Smooth muscle cell of the coronary artery (primary cell): ENCODE results near the gene C11orf68. TPM values are rescaled to one million over a fixed set of nuclear protein-coding genes. Genes with fewer than 3 reads are reported as not detected.

ENCODE experiments used
- total RNA-seq: library from RNA; depleted of rRNA; stranded (reverse); fragments of >200 nt; gene quantifications from 2 replicates; pipeline ENCODE4 v1.2.3, GENCODE V29; 2014; ENCODE audit warnings: low replicate concordance

The C11orf68 gene
- total RNA-seq: 14.7 and 15.8 TPM in 2 replicates

DNA sequence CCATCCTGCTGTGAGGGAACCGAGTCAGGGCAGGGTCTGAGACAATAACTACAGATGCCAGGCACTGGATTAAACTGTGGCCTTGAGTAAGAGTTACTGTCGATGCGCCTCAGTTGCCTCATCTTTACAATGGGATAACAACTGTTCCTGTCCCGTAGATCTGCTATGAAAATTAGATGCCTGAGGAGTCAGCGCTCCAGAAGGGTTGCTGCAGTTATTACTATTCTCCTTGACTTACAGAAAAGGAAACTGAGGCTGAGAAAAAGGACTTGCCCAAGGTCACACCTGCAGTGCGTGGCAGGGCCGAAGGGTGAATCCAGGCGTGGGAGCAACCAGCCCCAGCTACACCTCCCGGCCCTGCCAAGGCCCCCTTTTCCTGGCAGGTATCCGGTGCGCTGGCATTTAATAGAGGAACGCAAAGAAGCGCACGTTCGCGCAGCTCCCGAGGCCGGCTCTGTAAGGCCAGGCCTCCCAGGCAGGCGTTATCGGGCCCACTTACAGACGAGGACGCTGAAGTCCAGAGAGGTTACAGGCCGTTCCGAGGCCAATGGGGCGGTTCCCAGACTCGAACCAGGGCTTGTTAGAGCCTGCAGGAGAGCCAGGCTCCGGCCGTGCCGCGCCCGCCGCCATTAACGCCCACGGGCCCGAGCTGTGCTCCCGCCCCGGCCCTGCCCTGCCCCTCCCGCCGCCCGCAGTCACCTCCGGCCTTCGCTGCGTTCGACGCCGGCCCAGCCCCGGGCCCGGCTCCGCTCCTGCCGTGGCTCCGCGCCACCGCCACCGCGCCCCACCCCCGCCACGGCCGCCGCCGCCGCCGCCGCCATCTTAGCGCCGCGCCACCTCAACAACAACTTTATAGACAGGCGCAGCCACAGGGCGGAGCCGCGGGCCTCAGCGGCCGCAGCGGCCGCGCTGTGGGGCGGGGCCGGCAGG is at the start of gene C11orf68:
C11orf68 (minus strand) TSS at position 852 of the 930 bp plus-strand sequence; CDS start at position 821, 31 bp downstream.

DNA sequence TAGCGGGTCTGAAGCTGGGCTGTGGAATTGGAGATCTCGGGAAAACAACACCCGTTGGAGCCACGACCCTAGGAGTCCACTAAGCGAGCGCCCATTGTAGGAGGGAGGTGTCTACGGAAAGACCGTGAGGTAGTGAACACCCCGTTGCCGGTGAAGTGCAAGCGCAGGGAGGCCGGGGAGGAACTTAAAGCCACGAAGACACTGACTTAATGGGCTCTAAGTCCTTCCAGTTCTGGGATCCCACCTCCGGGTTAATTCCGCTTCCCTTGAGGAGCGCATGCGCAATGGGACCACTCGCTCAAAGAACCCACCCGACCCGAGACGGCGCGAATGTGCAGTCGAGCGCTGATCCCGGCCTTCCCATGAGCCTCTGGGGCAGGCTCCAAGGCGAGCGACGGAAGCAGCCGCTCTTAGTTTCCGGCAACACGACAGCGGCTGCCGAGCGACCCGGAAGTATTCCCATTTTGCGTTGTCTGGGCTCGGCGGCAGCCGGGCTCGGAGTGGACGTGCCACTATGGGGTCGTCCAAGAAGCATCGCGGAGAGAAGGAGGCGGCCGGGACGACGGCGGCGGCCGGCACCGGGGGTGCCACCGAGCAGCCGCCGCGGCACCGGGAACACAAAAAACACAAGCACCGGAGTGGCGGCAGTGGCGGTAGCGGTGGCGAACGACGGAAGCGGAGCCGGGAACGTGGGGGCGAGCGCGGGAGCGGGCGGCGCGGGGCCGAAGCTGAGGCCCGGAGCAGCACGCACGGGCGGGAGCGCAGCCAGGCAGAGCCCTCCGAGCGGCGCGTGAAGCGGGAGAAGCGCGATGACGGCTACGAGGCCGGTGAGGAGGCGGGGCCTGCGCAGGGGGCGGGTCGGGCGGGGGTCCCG is 42.6 kb upstream of the C11orf68 start, which contains the start of gene SART1:
SART1 (plus strand) TSS at position 468 of the 874 bp plus-strand sequence; CDS start at position 515, 47 bp downstream.

DNA sequence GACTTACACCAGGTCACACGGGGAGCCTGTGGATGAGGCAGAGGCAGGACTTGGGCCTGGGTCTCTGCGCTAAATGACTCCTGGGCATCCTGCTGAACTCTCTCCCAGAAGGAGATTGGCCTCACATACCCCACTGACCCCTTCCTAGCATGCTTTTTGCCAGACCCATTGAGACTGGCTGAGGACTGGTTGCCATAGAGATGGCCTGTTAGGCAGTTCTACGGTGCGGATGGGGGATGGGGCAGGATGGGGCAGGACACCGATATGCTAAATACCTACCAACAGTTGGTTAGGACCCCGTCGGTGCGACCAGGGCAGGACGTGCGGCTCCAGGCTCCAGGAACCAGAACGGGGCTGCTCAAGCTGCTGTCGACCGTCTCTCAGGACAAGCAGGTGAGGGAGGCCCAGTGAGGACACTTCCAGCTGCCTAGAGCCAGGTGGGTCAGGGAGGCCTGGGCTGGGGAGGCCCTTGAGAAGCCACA is 26.6 kb upstream of the C11orf68 start, which contains the start of gene TSGA10IP:
TSGA10IP (plus strand) TSS at position 51 of the 482 bp plus-strand sequence; CDS start at position 247, 196 bp downstream.

DNA sequence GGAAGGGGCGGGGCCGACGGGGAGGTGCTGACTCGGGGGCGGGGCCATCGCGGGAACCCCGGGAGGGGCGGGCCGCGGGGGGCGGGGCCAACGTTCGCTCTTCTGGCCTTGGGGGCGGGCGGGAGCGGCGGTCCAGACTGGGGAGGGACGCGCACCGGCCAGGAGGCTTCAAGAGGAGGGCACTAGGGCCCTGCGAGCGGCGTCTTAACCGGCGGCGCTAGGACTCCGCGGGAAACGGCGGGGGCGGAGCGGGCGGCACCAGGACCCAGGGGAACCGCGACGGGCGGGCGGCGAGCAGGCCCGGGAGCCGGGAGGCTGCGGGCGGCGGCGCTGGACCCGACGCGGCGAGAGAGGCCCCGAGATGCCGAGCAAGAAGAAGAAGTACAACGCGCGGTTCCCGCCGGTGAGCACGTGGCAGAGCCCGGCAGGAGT is 295 bp upstream of the C11orf68 start, which contains the start of gene DRAP1:
DRAP1 (plus strand) TSS at position 286 of the 432 bp plus-strand sequence; CDS start at position 362, 76 bp downstream.

DNA sequence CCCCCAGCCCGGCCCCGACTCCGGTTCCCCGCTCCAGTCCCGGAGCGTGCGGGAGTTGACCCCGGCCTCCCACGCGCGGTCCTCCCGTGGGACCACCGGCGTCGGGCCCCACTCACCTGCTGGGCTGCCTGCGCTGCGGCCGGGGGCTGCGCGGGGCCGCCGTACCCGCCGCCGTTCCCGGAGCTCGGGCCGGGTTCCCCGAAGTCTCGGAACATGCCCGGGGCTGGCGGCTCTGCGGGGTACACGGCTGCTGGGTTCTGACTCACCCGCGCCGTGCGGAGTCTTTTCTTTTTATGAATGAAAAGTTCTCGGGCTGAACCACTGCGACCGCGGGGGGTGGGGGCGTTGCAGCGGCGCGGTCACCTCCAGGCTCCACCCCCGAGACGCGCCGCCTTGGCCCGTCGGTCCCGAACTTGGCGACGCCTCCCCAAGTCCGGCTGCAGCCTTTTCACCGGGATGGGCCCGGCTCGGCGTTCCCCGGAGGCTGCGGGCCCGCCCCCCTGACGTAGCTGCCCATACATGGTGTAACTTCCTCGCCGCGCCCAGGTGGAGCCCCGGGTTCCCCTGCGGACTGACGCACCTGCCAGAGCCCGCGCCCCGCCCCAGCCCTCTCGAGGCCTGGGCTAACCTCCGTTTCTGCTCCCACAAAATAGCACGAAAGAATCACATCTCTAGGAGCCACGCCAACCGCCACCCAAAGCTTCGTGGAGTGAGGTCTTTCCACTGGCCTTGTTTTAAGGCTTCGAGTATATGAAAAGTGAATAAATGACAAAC is 18.6 kb downstream of the C11orf68 start, which contains the start of gene FOSL1:
FOSL1 (minus strand) TSS at position 264 of the 774 bp plus-strand sequence; CDS start at position 215, 49 bp downstream.

DNA sequence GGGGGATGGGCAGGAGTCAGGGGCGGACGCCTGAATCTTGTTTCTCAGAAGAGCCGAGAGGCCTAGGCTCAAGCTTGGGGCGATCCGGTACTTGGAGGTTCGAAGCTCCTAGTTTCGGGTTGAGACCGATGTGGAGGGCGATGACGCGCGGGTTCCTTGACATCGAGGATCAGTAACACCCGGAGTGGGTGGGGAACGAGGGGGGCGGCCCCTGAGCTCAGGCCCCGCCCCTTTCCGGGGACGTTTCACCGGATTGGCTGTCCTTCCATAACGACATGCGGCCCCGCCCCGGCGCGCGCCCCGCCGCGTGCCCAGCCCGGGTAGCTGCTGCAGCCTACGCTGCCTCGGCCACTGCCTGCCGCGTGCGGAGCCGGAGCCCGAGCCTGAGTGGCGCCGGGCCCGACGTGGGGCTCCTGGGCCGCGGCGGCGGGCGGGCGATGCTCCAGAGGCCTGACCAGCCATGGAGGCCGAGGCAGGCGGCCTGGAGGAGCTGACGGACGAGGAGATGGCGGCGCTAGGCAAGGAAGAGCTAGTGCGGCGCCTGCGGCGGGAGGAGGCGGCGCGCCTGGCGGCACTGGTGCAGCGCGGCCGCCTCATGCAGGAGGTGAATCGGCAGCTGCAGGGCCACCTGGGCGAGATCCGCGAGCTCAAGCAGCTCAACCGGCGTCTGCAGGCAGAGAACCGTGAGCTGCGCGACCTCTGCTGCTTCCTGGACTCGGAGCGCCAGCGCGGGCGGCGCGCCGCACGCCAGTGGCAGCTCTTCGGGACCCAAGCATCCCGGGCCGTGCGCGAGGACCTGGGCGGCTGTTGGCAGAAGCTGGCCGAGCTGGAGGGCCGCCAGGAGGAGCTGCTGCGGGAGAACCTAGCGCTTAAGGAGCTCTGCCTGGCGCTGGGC is 28.3 kb downstream of the C11orf68 start, which contains the start of gene CCDC85B:
CCDC85B (plus strand) TSS at position 350 of the 895 bp plus-strand sequence; CDS start at position 461, 111 bp downstream.

DNA sequence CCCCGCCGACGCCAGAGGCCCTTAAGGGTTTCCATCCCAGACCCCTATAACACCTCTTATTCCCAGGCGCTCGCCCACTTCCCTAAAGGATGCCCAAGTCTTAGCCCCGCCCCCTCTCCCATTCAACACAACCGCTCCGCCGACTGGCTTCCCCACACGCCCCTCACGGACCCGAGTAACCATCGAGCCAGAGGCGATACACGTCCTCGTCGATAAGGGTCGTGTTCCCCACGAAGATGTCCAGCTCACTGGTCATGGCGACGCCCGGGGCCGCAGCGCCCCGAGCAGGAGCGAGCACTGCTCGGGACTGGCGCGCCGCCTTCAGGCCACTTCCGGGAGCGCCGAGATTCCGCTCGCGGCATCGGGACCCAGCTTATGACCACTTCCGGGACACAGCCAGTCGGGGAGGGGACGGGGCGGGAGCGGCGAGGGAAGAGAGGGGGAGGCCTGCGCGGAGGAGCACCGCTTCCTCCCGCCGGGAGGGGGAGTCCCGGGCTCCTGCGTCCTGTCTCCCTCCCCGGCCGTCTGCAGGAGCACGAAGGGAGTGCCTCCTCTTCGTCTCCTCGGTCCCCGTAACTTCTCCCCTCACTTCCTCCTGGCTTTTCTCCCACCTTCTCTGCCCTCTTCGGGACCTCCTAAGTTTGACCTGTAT is 30.6 kb downstream of the C11orf68 start, which contains the start of gene FIBP:
FIBP (minus strand) TSS at position 309 of the 652 bp plus-strand sequence; CDS start at position 256, 53 bp downstream.

DNA sequence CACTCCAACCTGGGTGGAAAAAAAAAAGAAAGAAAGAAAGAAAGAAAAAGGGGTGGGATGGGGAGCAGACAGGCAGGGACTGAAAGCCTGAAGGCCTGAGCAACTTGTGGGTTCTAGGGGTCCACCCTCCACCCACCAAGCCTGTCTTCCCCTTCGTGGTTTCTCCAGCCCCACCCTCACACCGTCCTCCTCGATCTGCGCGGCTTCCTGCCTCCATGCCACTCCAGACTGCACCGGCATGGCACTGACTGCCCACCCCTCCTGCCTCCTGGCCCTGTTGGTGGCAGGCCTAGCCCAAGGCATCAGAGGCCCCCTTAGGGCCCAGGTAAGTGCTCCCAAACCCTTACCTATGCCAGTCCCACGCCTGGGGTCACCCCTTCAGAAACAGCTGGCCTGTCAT is 39.2 kb downstream of the C11orf68 start, which contains the start of gene CTSW:
CTSW (plus strand) TSS at position 221 of the 400 bp plus-strand sequence; CDS start at position 239, 18 bp downstream.

DNA sequence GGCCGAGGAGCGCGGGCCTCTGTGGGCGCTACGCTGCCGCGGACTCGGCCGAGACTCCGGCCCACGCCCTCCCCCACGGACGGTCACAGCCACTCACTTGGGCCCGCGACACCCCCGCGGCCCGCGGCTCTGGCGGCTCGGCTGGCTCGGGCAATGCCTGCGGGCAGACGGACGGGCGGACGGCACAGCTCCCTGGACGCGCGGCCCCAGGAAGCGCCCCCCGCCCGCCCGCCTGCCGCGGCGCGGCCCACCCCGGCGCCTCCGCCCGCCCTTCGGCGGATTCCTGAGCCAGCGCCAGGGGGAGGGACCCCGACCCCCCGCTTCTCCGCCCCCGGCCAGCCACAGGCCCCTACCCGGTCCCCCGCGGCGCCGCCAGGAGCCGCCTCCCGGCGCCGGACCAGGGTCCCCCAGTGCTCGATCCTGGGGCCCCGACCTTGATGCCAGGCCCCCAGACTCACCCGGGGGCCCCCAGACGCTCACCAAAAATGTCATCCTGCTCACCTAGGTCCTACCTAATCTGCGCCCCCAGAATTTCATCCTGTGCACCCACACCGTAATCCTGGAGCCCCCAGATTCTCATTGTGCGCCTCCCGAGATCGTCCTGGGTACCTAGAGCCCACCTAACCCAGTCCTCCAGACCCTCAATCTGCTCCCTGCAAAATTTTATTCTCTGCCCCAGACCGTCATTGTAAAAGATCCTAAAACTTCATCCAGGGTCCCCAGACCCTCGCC is 46.1 kb downstream of the C11orf68 start, which contains the start of gene EFEMP2:
EFEMP2 (minus strand) TSS at position 215 of the 732 bp plus-strand sequence. CDS start 446 bp downstream, outside the sequence.

Other genes starting within 250 kb of the C11orf68 start
- gene KAT5, start 206.8 kb downstream of the C11orf68 start, total RNA-seq: 42.8 and 57.1 TPM in 2 replicates
- gene RNASEH2C, start 198.3 kb downstream of the C11orf68 start, total RNA-seq: 37.2 and 40.5 TPM in 2 replicates
- 1.9 and 4.4 TPM in 2 replicates for gene AP5B1, start 138.1 kb downstream of the C11orf68 start, total RNA-seq
- gene OVOL1, start 132.0 kb downstream of the C11orf68 start, total RNA-seq: not detected in 2 replicates
- gene SNX32, start 85.1 kb downstream of the C11orf68 start, total RNA-seq: 1.1 and 4.3 TPM in 2 replicates
- gene CFL1, start 60.9 kb downstream of the C11orf68 start, total RNA-seq: 1,218 and 1,682 TPM in 2 replicates
- gene MUS81, start 58.6 kb downstream of the C11orf68 start, total RNA-seq: 24.6 and 40.7 TPM in 2 replicates
- 81.4 and 103 TPM in 2 replicates for gene EFEMP2, start 46.3 kb downstream of the C11orf68 start, total RNA-seq
- gene CTSW, start 39.2 kb downstream of the C11orf68 start, total RNA-seq: not detected in 2 replicates
- gene FIBP, start 30.6 kb downstream of the C11orf68 start, total RNA-seq: 206 and 226 TPM in 2 replicates
- 28.1 and 51.0 TPM in 2 replicates for gene CCDC85B, start 28.4 kb downstream of the C11orf68 start, total RNA-seq
- 0.94 and 5.3 TPM in 2 replicates for gene FOSL1, start 18.7 kb downstream of the C11orf68 start, total RNA-seq
- gene DRAP1, start 364 bp upstream of the C11orf68 start, total RNA-seq: 156 and 329 TPM in 2 replicates
- not detected in 2 replicates for gene TSGA10IP, start 26.4 kb upstream of the C11orf68 start, total RNA-seq
- gene SART1, start 42.7 kb upstream of the C11orf68 start, total RNA-seq: 59.2 and 75.6 TPM in 2 replicates
- 30.3 and 32.8 TPM in 2 replicates for gene EIF1AD, start 83.1 kb upstream of the C11orf68 start, total RNA-seq
- 9.2 and 26.8 TPM in 2 replicates for gene BANF1, start 83.4 kb upstream of the C11orf68 start, total RNA-seq
- 2.3 and 2.8 TPM in 2 replicates for gene CST6, start 92.9 kb upstream of the C11orf68 start, total RNA-seq
- gene CATSPER1, start 107.4 kb upstream of the C11orf68 start, total RNA-seq: 0.68 TPM in 1 of 2 replicates, not detected in the other
- 0.38 TPM in 1 of 2 replicates, not detected in the other for gene GAL3ST3, start 130.1 kb upstream of the C11orf68 start, total RNA-seq
- 71.4 and 114 TPM in 2 replicates for gene SF3B2, start 133.3 kb upstream of the C11orf68 start, total RNA-seq
- 53.6 and 59.8 TPM in 2 replicates for gene PACS1, start 151.2 kb upstream of the C11orf68 start, total RNA-seq